Activated gamma-delta T cell (primary cell): Measurements from ENCODE around the gene NUB1.
"Not testable (repeated sequence)": the region's sequence is repeated elsewhere in the genome, so short reads cannot be mapped to it uniquely, and the experiment has no call there.

Source experiments
- DNase-seq: peaks from one replicate; lab custom pipeline; 2025; lab: John Stamatoyannopoulos, UW
- total RNA-seq, 2 donors: gene quantifications; one replicate each; lab custom pipeline; 2026; lab: John Stamatoyannopoulos, UW

Gene NUB1
- total RNA-seq = 194 to 214 reads per million in 2 donors

DNA sequence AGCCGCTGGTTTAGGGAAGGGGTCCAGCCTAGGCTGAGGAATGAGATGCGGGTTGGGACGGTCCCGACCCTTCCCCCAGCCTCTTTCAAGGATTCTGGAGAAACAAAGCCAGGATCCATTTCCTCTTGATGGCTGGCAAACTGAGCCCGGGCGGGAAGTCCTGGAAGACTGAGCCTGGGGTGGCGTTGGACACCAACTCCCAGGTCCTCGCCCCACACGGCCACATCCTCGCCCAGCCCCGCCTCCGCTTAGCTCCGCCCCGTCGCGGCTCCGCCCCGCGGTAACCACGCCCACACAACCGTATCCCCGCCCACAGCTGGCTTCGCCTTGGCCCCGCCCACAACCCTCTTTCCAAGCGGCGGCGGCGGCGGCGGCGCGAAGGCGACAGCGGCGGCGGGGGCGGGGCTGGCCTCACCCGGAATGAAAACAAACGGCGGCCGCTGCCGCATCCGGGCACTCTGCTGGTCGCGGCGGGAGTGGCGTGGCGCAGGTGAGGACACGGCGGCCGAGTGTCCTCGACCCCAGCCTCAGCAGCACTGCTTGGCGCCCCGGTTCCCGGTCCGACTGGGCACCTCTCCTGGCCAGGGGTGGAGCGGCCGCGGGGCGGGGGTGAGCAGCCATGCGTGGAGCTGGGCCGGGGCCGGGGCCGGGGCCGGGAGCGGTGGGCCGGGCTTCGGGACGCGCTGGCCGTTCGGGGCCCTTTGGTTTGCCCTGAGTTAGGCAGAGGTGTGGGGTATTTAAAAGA lies at the start of gene NUB1:
TSS of gene NUB1 (plus strand) at position 456 of the 745 bp plus-strand sequence. CDS start 3,538 bp downstream, outside the sequence.
- DNase-seq = peak; percentile 86

GRCh38 chr7:151292850-151293249 lies 48.8 kb upstream of the NUB1 start:
- DNase-seq = no peak

- no peak for DNase-seq
Observed at GRCh38 chr7:151296202-151296992, 45.2 kb upstream of the NUB1 start.

DNA sequence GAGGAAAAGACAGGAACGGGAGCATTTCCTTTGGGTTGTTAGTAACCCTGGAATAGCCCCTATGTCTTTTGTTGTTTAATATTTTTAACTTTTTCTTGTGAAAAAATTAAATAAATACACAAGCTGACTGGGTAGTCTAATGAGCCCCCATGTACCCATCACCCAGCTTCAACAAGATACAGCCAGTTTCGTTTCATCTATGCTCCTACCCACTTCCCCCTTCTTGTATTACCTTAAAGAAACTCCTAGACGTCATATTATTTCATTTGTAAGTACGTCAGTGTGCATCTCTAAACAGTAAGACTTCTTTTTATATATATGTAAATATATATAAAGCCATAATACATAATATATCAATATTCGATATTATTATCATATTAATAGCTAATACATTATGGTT lies 42.8 kb upstream of the NUB1 start:
- DNase-seq = no peak

DNA sequence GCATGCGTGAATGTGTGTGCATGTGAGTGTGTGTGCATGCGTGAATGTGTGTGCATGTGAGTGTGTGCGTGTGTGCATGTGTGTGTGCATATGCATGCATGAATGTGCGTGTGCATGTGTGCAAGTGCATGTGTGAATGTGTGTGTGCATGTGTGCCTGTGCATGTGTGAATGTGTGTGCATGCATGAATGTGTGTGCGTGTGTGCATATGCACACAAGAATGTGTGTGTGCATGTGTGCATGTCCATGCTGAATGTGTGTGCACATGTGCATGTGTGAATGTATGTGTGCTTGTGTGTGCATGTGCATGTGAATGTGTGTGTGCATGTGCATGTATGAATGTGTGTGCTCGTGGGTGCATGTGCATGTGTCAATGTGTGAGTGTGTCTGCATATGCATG lies 42.1 kb upstream of the NUB1 start:
- no peak for DNase-seq

DNA sequence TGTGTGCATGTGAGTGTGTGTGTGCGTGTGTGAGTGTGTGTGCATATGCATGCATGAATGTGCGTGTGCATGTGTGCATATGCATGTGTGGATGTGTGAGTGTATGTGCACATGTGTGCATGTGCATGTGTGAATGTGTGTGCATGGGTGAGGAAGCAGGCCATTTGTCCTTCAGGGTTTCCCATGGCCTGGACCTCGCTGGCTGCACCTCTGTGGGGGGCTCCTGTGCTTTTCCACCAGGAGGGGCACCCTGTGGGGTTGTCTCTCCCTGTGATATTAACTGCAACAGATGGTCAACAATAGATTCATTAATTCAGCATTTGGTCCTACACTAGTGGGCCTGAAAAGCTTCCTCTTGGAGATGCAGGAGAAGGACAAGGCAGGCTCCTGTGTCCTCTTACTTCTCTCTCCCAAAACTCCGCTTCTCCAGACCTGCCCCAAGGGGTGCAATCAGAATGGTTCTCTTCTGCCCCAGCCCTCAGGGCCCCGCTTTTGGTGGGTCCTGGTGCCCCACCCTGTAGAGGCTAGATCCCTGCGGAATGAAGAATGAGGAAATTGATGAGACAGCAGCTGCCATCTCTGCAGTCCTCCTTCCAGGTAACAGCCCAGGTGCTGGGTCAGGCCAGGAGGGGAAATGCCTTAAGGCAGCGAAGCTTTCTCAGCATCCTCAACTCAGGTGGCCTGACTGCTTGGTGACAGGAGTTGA lies 41.5 kb upstream of the NUB1 start:
- no peak for DNase-seq

DNA sequence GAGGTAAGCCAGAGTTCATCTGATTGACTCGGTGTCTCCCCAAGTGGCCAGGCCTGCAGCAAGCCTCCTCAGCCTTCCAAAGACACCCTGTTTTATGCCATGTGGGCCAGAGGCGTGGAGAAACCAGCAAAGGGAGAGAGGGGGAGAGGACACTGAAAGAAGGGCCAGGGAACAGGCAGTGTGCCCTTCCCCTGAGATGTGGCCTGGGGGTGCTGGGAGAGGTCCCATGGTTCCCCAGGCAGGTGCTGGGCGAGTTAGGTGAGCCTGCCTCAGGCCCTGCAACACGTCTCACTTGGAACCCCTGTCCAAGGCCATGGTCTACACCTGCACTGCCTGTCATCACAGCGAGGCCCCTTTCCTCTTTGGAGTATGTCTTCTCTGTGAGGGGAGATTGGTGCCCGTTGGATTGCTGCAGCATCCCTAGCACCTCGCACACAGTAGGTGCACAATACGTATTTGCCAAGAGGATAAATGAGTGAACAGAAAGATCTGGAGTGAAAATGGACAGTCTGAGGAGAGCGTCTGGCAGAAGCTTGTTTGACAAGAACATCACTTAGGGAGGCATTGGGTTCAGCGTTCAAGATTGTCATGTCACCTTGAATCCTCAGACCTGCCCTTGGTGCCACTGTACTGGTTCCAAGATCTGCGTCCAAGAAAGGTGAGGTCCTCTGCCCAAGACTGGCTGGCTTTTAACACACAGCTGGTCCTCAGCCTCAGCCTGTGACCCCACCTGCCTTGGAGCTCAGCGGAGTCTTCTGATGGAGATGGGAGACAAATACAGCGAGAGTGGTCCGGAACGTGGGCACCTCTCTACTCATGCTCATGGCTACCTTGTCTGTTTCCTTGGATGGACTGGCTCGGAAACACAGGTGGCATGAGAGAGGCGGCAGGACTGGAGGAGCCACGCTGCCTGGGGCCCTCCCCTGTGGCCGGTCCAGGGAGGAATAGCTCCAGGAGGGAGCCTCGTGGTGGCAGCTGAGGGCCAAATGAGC lies 39.8 kb upstream of the NUB1 start:
- DNase-seq = no peak

DNA sequence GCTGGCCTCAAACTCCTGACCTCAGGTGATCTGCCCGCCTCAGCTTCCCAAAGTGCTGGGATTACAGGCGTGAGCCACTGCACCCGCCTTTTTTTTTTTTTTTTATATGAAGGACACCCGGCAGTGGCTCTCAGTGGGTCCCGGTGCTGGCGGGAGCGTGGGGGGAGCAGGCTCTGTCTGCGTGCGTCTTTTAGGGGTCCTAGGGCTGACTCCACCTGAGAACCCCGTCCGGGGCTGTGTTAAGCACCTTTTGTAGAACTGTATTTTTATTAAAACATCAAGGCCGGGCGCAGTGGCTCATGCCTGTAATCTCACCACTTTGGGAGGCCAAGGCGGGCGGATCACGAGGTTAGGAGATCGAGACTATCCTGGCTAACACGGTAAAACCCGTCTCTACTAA lies 37.4 kb upstream of the NUB1 start:
- DNase-seq = not testable (repeated sequence)

- no peak for DNase-seq
Observed at GRCh38 chr7:151304856-151305255, 36.8 kb upstream of the NUB1 start.

- no peak for DNase-seq
Observed at GRCh38 chr7:151306374-151306773, 35.2 kb upstream of the NUB1 start.

GRCh38 chr7:151306860-151307259 lies 34.8 kb upstream of the NUB1 start:
- no peak for DNase-seq

GRCh38 chr7:151307536-151307935 lies 34.1 kb upstream of the NUB1 start:
- DNase-seq = no peak

DNA sequence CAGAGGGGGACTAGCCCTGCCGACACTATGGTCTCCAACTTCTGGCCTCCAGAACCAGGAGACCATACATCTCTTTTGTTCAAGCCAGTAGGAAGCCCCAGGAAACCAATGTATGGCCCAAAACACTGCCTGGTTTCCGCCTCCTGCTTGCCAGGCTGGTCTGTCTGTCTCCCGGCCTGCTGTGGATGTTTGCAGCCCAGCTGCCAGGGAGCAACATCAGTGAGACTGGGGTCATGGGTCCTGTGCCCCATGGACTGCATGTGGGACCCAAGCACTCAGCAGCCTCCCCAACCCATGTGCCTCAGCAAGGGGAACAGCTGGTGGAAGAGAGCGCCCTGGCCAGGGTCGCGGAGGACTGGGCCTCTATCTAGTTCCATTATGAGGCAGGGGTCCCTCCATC lies 33.4 kb upstream of the NUB1 start:
- no peak for DNase-seq

DNA sequence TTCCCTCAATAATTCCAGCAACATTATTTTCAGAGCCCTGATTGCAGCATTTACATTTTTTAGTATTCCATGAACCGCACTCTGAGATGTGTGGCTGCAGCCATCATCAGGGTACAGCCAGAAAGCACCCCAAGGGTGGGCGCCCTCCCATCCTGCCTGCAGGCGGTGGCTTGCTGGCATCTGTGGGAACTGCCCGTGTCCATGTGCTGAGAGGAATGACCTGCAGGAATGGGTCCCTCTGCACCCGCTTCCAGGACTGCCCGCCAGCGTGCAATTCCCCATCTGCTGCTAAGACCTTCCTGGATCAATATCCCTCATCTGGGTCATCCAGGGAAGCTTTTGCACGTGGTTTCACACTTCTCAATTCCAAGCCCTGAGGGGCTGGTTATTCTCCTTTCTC lies 32.8 kb upstream of the NUB1 start:
- DNase-seq = no peak

DNA sequence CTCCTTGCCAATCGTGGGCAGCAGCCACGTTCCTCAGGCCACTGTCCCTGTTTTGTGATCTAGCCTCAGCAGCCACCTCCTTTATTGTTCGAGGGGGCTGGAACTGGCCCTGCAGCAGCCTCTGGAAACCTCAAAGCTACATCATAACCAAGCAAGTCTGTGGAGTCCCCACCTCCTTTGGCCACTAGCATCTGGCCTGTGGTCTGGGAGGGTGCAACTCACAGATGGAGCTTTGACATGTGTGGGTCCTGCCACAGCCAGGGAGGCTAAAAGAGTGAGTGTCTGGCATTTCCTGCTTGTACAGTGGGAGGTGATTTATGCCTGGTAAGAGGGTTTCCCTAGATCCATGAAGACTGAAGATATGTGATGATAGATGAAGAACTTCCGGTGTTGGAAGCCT lies 32.3 kb upstream of the NUB1 start:
- no peak for DNase-seq

GRCh38 chr7:151310578-151310977 lies 31.0 kb upstream of the NUB1 start:
- no peak for DNase-seq

DNA sequence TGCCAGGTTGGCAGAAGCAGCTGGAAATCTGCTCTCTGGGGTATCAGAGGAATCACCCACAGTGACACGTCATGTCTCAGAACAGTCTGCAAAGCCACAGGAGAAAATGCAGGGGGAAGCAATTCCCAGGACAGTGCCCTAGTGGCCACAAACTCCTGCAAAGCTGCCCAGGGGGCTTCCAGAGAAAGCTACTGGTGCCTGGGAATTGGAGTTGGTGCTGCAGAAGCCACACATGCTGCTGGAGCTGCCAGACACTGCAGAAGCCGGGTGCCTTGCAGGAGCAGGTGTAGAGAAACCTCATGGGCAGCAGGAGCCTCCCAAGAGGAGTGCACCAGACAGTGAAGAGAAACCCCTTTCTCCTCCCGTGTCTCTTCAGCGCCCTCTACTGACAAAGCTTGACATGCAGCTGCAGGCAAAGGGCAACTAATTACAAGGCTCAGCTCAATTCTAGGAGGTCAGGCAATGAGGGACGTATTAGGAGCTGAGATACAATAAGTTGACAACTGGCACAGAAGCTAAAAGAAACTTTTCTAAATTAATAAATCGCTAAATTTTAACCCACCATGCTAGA lies 30.2 kb upstream of the NUB1 start:
- DNase-seq = no peak

DNA sequence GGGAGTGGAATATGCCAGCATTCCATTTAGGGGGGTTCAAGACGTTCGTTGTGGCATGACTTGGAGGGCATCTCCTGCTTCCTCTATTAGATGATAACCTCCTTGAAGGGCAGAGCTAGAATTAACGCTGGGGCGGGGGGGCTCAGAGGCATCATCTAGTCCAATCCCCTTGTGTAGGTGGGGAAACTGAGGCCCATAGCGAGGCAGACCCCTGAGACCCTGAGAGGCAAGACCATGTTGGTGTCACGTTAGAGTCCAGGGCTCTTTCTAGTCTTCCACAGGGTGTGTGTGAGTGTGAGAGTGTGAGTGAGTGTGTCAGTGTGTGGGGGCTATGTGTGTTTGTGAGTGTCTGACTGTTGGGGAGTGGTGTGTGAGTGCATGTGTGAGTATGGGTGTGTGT lies 29.3 kb upstream of the NUB1 start:
- DNase-seq = no peak

GRCh38 chr7:151312831-151313809 lies 28.5 kb upstream of the NUB1 start:
- DNase-seq = no peak

DNA sequence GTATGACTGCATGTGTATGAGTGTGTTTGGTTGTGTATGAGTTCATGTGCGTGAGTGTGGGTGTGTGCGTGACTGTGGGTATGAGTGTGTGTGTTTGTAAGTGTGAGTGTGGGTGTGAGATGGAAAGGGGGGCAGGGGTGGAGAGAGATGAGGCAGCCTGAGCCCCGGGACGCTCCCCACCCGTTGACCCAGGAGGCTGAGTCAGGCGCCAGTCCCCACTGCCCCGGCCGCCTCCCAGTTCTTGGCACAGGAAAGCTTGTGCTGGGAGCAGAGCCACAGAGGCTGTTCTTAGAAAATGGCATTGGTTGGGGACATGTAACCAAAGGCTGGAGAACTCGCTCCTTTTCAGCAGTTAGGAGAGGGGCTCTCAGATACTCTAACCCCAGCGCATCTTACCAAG lies 27.8 kb upstream of the NUB1 start:
- DNase-seq = no peak
